ENCODE data around the gene AOAH.

Gene AOAH

GRCh38 chr7:36626111-36626510, 98.2 kb downstream of the AOAH start:
- no peak for DNase-seq

- no peak for DNase-seq
Measured at GRCh38 chr7:36625247-36625646, 99.0 kb downstream of the AOAH start.

- no peak for DNase-seq
Measured at GRCh38 chr7:36623247-36623646, 101.0 kb downstream of the AOAH start.

GRCh38 chr7:36621396-36621795, 102.9 kb downstream of the AOAH start:
- no peak for DNase-seq

GRCh38 chr7:36620166-36620708, 104.1 kb downstream of the AOAH start:
- DNase-seq: no peak

GRCh38 chr7:36617408-36617807, 106.9 kb downstream of the AOAH start:
- DNase-seq: no peak

GRCh38 chr7:36615852-36616540, 108.3 kb downstream of the AOAH start:
- DNase-seq: no peak

- no peak for DNase-seq
Measured at GRCh38 chr7:36614959-36615358, 109.3 kb downstream of the AOAH start.

GRCh38 chr7:36613031-36613614, 111.2 kb downstream of the AOAH start:
- DNase-seq: no peak

- no peak for DNase-seq
Measured at GRCh38 chr7:36611703-36612102, 112.6 kb downstream of the AOAH start.

GRCh38 chr7:36607721-36608095, 116.6 kb downstream of the AOAH start:
- no peak for DNase-seq

GRCh38 chr7:36606976-36607720, 117.1 kb downstream of the AOAH start:
- no peak for DNase-seq

- no peak for DNase-seq
Measured at GRCh38 chr7:36606153-36606975, 117.9 kb downstream of the AOAH start.

- no peak for DNase-seq
Measured at GRCh38 chr7:36605261-36606051, 118.8 kb downstream of the AOAH start.

- DNase-seq: no peak
Measured at GRCh38 chr7:36604806-36605205, 119.5 kb downstream of the AOAH start.

- no peak for DNase-seq
Measured at GRCh38 chr7:36602934-36603887, 121.1 kb downstream of the AOAH start.

- DNase-seq: no peak
Measured at GRCh38 chr7:36602511-36602910, 121.8 kb downstream of the AOAH start.

- no peak for DNase-seq
Measured at GRCh38 chr7:36601601-36602000, 122.7 kb downstream of the AOAH start.

GRCh38 chr7:36600869-36601530, 123.3 kb downstream of the AOAH start:
- no peak for DNase-seq

GRCh38 chr7:36600314-36600682, 124.0 kb downstream of the AOAH start:
- DNase-seq: no peak

All from CD4-positive, alpha-beta T cell treated with Interleukin-10 for 1 hour (primary cell).